Stimulated activated CD4-positive, alpha-beta T cell treated with anti-CD3 and anti-CD28 coated beads, Interleukin-1b, Interleukin-23, amount 100 ng/mL, for 1 hour (primary cell): ENCODE measurements around the gene LZTS3.
"Not testable (repeated sequence)": the region's sequence is repeated elsewhere in the genome, so short reads cannot be mapped to it uniquely, and the experiment has no call there.

ENCODE experiments used
- DNase-seq, 2 donors: peaks; one replicate each; pipeline ENCODE4 v3.0.0-alpha.2; 2020; ENCODE audit warnings: low read depth in 2 of 2

The LZTS3 gene

DNA sequence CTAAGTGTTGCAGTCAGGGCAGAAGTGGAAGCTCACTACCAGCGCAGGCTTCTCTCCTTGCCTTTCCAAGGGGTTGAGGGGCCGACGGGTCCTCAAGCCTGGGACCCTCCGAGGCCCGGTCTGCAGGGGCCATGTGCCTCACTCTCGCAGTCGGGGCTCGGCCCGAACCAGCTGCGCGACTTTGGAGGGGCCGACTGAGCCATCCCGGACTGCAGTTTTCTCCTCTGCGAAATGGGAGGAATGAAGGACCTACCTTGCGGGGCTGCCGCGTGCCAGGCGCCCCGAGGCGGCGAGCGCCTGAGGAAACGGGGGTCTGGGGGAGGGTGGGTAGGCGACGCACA, 5.6 kb downstream of the LZTS3 start:
- no peak for DNase-seq

DNA sequence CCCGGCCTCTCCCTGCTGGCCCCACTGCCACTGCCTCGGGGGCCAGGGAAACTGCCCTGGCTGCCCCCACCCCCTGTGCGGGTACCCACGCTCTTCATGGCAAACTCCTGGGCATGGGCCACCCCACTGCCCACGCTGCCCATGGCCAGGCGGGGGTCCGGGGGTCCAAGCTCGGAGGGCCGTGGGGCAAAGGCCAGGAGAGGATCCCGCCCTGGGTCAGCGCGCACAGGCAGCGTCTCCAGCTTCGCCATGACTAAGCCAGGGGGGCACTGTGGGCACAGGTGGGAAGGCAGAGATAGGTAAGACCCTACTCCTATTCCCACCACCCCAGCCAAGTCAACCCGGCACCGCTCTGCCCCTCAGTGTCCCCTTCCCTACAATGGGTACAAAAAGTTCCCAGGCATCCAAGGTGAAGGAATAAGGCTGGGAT, 6.4 kb downstream of the LZTS3 start:
- no peak for DNase-seq

DNA sequence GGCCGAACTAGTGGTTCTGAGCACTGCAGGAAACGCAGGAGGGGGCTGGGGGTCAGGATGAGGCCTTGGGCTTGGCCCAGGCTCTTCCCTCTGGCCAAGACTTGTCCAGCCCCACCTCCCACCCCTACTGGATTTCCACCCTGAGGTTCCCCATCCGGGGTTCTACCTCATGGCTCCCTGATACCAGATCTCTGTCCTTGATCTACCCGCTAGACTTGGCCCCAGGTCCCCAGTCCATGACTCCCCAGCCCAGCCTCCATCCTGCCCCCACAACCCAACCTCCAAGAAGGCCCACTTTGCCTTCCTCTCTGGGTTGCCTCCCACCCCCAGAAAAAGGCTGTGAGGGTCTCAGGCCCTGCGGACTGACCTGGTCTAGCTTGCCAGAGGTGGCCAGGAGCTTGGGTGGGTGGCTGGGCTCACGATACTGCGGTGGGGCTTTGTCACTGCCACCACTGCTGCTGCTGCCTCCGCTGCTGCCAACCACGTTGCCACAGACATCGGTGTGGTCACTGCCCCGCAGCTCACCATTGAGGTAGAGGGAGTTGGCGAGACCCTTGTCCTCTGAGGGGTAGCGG, 6.9 kb downstream of the LZTS3 start:
- DNase-seq, result no peak

DNA sequence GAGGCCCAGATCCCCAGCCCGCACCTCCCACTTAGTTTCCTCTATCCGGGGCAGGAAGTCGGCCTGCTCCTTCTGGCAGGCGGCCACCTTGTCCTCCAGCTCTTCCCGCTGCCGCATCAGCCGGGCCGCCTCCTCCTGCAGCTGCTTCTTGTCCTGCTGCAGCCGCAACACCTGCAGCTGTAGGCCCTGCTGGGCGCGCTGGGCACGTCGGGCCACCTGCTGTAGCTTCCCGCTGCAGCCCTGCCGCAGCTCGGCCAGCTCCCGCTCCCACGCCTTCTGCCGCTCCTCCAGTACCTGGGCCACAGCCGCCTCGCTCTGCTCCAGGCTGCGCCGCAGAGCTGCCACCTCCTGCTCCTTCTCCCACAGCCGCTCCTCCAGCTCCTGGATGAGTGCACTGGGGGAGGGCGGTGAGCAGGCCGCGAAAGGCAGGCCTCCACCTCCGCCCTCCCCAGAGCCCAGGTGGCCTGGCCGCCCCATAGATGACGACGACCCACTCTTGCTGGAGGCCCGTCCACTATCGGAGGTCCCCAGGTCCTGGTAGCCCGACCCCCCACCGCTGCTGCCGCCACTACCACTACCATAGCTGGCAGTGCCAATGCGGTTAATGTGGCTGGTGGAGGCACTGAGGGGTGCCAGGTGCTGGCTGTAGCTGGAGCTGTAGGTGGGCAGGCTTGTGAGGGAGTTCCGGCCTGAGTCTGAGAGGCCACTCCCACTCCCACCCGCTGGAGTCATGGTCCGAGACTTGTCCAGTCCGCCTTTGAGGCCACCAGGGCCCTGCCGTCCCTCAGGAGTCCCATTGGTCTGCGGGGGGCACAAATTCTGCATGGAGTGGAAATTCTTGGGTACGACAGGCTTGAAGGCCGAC, 7.6 kb downstream of the LZTS3 start:
- no peak for DNase-seq

DNA sequence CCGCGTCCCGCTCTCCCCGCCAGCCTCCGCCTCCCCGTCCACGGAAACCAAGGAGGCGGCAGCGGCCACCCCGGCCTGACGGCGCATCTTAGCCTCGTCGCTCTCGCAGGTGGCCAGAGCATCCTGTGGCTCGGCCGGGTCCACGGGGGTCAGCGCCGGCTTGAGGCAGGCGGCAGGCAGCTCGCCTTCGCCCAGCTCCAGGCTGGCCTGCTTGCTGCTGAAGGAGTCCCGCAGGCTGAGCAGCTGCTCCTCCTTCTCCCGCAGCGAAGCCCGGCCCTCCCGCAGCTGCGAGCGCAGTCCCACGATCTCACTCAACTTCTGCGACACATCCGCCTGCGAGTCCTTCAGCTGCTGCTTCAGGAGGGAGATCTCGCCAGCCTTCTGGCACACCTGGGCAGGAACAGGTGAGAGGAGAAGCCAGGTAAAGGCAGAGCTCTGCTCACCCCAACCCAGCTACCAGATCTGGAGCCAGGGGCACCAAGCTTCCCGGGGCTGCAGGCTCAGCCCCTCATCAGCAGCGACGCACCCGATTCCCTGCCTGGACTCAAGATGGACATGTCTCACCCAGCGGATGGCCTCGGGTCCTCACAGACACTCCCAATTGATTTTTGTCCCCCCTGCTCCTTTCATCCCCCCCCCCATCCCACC, 8.5 kb downstream of the LZTS3 start:
- DNase-seq, result no peak

DNA sequence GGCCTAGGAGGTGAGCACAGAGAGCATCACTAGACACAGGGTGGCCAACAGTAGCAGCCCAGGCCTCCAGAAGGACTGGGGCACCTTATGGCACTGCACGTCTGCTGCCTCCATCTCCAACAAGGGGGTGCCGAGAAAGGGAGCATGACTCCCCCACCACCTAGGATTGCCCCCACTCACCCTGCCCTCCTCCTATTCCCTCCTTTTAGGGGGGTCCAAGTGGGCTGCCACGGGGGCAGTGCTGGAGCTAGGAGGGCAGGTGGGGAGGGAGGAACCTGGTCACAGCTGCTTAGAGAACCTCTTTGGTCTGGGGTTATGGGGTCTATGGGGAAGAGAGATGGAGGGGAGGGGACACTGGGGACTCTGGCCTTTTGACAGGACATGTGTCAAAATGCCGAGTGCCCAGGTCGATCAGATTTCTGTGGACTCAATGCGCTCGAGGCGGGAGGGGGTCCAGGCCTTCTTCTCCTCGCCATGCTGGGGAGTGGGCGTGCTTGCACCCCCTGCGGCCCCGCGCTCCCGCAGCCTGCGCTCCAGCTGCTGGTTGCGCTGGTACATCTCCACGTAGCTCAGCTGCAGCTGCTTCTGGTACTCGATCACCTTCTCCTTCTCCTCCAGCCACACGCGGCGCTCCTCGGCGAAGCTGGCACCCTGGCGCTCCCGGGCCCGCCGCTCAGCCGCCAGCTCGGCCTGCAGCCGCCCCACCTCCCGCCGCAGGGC, 9.1 kb downstream of the LZTS3 start:
- no peak for DNase-seq

DNA sequence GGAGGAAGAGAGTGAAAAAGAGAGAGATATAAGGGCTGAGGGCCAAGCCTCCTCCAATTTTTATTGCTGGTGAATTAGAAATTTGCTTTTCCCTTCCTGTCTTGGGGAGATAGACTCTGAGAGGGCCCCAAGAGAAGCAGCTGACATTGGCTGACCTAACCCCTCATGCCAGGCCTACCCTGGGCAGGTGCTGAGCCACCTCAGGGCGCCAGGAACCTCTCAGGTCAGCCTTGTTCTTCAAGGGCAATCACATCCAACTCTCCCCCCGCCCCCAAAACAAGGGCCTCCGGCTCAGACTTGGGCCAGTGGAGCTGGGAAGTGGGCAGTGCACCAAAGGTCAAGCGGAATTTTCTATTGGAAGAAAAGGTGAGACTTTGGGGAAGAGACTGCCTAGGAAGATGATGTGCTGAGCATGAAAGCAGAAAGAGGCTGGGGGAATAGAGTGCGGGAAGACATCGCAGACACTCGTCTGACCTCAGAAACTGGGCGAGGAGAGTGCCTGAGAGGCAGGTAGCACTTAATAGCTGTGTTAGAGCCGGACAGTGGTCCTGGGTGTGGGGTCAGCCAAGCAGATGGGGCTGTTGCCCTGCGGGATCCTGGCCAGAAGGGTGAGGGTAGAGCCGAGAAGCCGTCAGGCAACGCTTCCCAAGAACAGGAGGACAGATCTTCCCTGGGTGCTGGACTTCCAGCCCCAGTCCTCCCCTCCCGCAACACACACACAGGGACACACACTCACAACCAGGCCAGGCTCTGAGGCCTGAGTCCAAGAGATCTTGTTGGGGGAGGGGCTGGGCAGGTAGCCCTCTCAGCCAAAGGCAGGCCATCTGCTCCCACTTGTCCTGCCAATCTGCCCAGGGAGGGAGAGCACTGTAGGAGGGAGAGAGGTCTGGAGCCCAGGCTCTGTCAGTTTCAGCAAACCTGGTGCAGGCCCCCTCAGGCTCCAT, 10.0 kb downstream of the LZTS3 start:
- DNase-seq, result no peak

DNA sequence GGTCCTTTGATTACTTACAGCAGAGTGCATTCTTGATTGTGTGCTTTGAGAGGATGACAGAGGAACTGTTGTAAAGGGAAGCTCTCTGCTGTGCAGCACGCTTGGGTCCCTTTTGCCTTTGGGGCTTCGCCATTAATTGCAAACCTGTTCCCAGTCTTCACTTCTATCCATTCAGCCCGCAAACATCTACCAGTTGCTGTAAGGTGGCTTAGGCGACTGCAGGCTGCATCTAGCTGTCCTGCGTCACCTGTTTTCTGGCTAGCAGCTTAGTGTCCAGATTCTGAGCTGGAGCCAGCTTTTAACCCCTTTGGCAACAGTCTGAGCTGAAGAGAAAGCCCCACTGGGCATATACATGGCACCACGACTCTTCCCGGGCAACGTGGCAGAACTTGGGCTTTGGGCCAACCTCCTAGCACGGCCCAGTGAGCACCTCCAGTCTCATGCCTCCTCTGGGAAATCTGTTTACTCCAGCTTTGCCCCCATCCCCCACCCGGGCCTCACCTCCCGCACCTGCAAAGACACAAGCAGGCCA, 11.2 kb downstream of the LZTS3 start:
- DNase-seq, result no peak

DNA sequence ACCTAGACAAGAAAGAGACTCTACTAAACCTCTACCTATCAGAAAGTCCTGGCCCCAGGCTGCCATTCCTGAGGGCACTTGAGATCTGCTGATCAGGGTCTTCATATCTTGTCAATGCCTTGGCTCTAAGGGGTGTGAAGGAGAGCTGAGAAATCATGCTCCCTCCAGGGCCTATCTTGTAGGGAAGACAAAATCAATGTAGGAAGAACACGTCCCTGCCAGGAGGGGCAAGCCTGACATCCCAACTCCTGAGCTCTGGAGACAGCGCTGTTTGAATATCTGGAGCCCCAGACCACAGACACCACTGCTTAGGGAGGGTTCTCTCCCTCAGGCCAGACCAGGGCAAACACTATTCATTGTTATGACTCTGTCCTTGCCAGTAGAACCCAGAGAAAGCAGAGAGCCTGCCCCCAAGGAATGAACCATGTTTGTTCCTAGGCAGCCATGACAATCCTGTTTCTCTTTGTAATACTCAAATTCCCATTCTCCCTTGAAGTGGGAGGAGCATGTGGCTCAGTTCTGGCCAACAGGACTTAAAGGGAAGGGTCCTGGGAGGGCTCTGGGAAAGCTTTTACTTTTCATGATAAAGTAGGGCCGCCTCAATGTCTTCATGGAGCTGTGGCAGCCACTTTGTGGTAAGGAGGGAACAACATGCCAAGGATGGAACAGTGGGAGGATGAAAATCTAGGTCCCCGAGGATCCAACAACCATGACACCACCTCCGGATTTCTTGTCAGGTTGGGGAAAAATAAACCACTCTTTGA, 11.9 kb downstream of the LZTS3 start:
- DNase-seq, result no peak

DNA sequence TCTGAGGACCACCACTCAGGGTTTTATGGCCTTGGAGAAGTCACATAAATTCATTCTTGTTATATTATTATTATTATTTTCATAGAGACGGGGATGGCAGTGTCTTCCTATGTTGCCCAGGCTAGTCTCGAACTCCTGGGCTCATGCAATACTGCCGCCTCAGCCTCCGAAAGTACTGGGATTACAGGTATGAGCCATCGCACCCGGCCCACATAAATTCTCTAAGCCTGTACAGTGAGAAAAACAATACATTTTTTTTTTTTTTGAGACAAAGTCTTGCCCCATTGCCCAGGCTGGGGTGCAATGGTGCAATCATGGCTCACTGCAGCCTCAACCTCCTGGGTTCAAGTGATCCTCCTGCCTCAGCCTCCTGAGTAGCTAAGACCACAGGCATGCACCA, 12.9 kb downstream of the LZTS3 start:
- DNase-seq, result no peak

DNA sequence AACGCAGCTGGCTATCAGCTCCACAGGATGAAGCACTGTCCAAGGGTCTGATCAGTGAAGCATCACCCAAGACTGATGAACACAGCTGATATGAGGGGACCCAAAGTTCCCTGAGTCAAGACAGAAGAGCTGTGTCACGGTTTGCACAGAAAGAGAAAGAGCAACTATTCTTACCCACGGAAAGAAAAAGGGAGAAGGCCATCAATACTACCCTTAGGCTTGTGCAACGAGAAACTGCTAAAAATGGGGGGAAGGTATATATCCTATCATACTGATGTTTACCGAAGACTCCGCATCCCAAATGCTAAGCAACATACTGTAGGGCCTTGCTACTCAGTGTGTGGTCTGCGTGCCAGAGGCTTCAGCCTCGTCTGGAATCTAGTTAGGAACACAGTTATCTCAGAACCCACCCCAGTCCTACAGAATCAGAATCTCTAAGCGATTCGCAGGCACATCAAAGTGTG, 14.3 kb downstream of the LZTS3 start:
- no peak for DNase-seq

DNA sequence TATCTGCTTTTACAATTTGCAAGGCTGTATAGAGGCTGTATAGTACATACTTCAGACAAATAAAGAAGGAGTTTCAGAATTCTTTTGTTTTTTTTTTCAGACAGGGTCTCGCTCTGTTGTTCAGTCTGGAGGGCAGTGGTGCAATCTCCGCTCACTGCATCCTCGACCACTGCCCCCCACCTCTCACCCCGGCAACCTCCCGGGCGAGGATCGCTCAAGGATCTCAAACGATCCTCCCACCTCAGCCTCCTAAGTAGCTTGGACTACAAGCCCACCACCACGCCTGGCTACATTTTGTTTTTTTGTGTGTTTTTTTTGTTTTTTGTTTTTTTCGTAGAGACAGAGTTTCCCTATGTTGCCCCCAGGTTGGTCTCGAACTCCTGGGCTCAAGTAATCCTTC, 15.5 kb downstream of the LZTS3 start:
- DNase-seq, result no peak

DNA sequence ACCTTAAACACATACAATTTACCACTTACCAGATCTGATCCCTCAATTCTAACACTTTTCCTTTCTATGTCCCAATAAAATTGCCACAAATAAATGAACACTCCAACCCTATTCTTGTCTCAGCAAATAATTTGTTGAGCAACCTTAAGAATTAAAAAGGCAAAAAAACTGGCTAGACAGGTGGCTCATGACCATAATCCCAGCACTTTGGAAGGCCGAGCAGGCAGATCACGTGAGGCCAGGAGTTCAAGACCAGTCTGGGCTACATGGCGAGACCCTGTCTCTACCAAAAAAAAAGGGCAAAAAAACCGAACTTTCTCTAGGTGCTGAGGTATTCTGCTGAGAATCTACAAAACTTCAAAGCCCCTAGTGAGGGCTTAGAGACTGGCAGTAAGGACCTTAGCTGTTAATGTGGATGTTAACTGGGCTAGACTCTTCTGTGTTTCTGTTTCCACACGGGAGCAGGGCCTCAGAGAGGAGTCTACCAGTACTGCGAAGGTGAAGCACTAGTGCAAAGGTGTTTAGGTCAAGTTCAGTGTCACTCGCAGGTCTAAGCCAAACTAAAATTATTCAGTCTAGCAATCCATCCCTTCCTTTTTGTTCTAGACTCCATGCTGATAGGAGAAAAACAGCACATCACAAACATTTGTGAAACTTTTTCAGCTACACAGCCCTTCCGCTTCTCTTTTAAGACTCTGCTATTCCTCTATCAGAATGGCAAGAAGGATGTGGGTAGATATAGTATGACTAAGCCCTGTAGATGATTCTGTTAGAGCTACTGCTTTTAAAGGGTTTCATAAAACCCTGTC, 16.3 kb downstream of the LZTS3 start:
- DNase-seq, result no peak

DNA sequence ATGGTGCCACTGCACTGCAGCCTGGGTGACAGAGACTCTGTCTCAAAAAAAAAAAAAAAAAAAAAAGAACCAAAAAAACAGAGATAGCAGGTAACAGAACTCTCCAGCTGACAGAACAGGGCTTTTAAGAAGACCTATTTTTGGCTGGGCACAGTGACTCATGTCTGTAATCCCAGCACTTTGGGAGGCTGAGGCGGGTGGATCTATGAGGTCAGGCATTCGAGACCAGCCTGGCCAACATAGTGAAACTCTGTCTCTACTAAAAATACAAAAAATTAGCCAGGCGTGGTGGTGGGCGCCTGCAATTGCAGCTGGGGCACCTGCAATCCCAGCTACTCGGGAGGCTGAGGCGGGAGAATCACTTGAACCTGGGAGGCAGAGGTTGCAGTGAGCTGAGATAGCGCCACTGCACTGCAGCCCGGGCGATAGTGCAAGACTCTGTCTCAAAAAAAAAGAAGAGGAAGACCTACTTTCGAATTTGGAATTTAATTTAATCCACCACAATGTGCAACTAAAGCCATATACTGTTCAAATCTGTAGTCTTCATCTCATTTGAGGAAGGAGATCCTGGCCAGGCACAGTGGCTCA, 21.2 kb downstream of the LZTS3 start:
- DNase-seq, result not testable (repeated sequence)

DNA sequence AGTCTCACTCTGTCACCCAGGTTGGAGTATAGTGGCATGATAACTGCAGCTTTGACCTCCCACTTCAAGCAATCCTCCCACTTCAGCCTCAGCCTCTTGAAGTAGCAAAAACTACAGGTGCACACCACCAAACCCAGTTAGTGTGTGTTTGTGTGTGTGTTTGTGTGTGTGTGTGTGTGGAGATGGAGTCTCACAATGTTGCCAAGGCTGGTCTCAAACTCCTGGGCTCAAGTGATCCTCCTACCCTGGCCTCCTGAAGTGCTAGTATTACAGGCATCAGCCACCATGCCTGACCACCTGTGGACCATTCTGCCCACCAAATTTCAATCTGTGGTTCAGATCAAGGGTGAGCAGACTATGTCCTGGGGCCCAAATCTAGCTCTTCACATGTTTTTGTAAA, 22.4 kb downstream of the LZTS3 start:
- no peak for DNase-seq

DNA sequence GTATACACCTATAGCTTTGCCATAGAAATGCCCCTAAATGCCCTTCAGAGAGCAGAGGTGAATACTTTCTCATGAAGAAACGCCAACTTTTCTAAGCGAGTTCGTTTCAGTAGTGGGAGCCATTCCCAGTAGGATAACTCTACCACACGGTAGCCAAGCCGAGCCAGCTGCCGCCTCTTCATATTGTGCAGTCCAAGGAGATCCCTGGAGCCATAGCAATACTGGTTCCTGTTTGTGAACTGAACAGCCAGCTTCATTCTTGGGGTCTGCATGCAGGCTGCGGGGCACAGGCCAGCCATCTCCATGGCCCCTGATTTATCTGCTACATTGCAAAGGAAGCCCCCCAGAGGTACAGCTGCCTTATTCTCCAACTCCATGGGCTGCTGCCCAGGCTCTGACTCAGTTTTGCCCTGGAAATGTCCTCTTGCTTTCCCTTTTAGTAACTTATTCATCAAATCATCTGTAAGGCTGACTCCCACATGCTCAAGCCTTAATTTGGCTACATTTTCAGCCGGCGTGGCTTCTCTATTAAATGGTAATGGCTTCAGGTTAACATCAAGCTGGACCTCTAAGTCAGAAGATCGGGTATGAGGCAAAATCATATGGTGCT, 26.5 kb downstream of the LZTS3 start:
- DNase-seq, result no peak

DNA sequence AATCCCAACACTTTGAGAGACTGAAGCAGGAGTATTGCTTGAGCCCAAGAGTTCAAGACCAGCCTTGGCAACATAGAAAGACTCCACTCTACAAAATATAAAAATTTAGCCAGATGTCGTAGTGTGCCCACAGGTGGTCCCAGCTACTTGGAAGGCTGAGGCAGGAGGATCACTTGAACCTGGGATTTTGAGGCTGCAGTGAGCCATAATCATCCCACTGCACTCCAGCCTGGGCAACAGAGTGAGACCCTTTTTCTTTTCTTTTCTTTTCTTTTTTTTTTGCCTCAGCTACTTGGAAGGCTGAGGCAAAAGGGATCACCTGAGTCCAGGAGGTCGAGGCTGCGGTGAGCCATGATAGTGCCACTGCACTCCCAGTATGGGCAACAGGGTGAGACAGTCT, 31.6 kb downstream of the LZTS3 start:
- DNase-seq, result no peak

DNA sequence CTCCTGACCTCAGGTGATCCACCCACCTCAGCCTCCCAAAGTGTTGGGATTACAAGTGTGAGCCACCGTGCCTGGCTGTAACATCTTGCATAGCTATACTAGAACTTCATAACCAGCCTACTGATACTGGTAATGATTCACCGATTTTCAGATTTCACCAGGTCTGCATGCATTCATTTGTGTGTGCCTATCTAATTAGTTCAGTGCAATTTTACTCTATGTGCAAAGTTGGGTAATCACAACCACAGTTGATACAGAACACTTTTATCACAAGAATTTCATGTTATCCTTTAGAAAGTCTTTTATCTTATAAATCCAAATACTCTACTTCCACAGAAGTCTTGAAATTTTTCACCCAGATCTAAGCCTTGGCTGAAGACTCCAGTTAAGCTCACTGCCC, 35.9 kb downstream of the LZTS3 start:
- no peak for DNase-seq
